H9 (cell line): ENCODE results near the gene CELA3A. TPM values are rescaled to one million over a fixed set of nuclear protein-coding genes. Genes with fewer than 3 reads are reported as not detected.

Source experiments
- DNase-seq: peaks from one replicate; pipeline ENCODE4 v3.0.0-alpha.2; 2017
- H2AFZ ChIP-seq: one replicate; pipeline ENCODE4 v1.6.1; 2013; ENCODE audit warnings: mild to moderate bottlenecking, low read length, control low read depth, moderate library complexity
- H2AK5ac ChIP-seq: 2 replicates; pipeline ENCODE4 v1.6.1; 2013; ENCODE audit warnings: low read length, control low read depth, mixed read lengths; ENCODE audit not compliant: insufficient read length
- H2BK120ac ChIP-seq: one replicate; pipeline ENCODE4 v1.6.1; 2013; ENCODE audit warnings: low read depth, mild to moderate bottlenecking, low read length, control low read depth, inconsistent platforms; ENCODE audit not compliant: poor library complexity, severe bottlenecking
- H2BK12ac ChIP-seq: 2 replicates; pipeline ENCODE4 v1.6.1; 2013; ENCODE audit warnings: low read length, control low read depth, mixed read lengths, low read depth; ENCODE audit not compliant: insufficient read length
- H2BK15ac ChIP-seq: 2 replicates; pipeline ENCODE4 v1.6.1; 2013; ENCODE audit warnings: low read depth, low read length, control low read depth
- H2BK20ac ChIP-seq: one replicate; pipeline ENCODE4 v1.6.1; 2013; ENCODE audit warnings: low read depth, mild to moderate bottlenecking, low read length, control low read depth, inconsistent platforms; ENCODE audit not compliant: poor library complexity, severe bottlenecking
- H2BK5ac ChIP-seq: 2 replicates; pipeline ENCODE4 v1.6.1; 2013; ENCODE audit warnings: low read length, control low read depth, mixed read lengths; ENCODE audit not compliant: insufficient read length
- H3K14ac ChIP-seq: 2 replicates; pipeline ENCODE4 v1.6.1; 2013; ENCODE audit warnings: low read length, control low read depth; ENCODE audit not compliant: insufficient read depth
- H3K18ac ChIP-seq: 2 replicates; pipeline ENCODE4 v1.6.1; 2013; ENCODE audit warnings: low read depth, mild to moderate bottlenecking, mixed read lengths, low read length, control low read depth; ENCODE audit not compliant: insufficient read length
- H3K23ac ChIP-seq: 2 replicates; pipeline ENCODE4 v1.6.1; 2013; ENCODE audit warnings: low read length, control low read depth, mixed read lengths, low read depth; ENCODE audit not compliant: insufficient read length
- H3K23me2 ChIP-seq: 2 replicates; pipeline ENCODE4 v1.6.1; 2013; ENCODE audit warnings: low read depth, mild to moderate bottlenecking, mixed read lengths, low read length, control low read depth; ENCODE audit not compliant: insufficient read length, poor library complexity, severe bottlenecking
- H3K27ac ChIP-seq: 2 replicates; pipeline ENCODE4 v1.5.1; 2013; ENCODE audit warnings: low read length, control low read depth, mixed read lengths, low read depth; ENCODE audit not compliant: insufficient read length
- H3K27me3 ChIP-seq: 2 replicates; pipeline ENCODE4 v1.6.1; 2013; ENCODE audit warnings: low read length, control low read depth, inconsistent platforms; ENCODE audit not compliant: insufficient read depth
- H3K4ac ChIP-seq: 2 replicates; pipeline ENCODE4 v1.6.1; 2013; ENCODE audit warnings: low read depth, mild to moderate bottlenecking, control low read depth, inconsistent platforms, low read length, moderate library complexity
- H3K4me1 ChIP-seq: 2 replicates; pipeline ENCODE4 v1.6.1; 2013; ENCODE audit warnings: low read length, control low read depth, inconsistent platforms; ENCODE audit not compliant: insufficient read depth
- H3K4me2 ChIP-seq: 2 replicates; pipeline ENCODE4 v1.6.1; 2013; ENCODE audit warnings: low read length, control low read depth, mixed read lengths; ENCODE audit not compliant: insufficient read length, insufficient read depth
- H3K56ac ChIP-seq: 2 replicates; pipeline ENCODE4 v1.6.1; 2013; ENCODE audit warnings: low read depth, mild to moderate bottlenecking, mixed read lengths, low read length, control low read depth; ENCODE audit not compliant: insufficient read length
- H3K79me1 ChIP-seq: 2 replicates; pipeline ENCODE4 v1.6.1; 2013; ENCODE audit warnings: low read depth, mild to moderate bottlenecking, moderate library complexity, low read length, control low read depth, inconsistent platforms; ENCODE audit not compliant: insufficient read depth, poor library complexity, severe bottlenecking
- H3K79me2 ChIP-seq: 2 replicates; pipeline ENCODE4 v1.6.1; 2013; ENCODE audit warnings: low read length, control low read depth, inconsistent platforms; ENCODE audit not compliant: insufficient read depth
- H3K9ac ChIP-seq: 2 replicates; pipeline ENCODE4 v1.6.1; 2013; ENCODE audit warnings: low read length, control low read depth, mixed read lengths; ENCODE audit not compliant: insufficient read length; ENCODE audit errors: extremely low read depth
- H3K9me3 ChIP-seq: one replicate; pipeline ENCODE4 v1.6.1; 2013; ENCODE audit warnings: low read depth, low read length, inconsistent platforms; ENCODE audit not compliant: control insufficient read depth
- H3T11ph ChIP-seq: one replicate; pipeline ENCODE4 v1.6.1; 2013; ENCODE audit warnings: mild to moderate bottlenecking, low read length, control low read depth, inconsistent platforms
- H4K20me1 ChIP-seq: one replicate; pipeline ENCODE4 v1.6.1; 2013; ENCODE audit not compliant: control insufficient read depth, insufficient read length, insufficient read depth
- H4K5ac ChIP-seq: 2 replicates; pipeline ENCODE4 v1.6.1; 2013; ENCODE audit warnings: low read depth, mild to moderate bottlenecking, mixed read lengths, low read length, control low read depth; ENCODE audit not compliant: insufficient read length
- H4K8ac ChIP-seq: replicated peaks from 2 replicates; pipeline ENCODE4 v1.6.1; 2013; ENCODE audit warnings: low read length, control low read depth, mixed read lengths, low read depth; ENCODE audit not compliant: insufficient read length
- H4K91ac ChIP-seq: 2 replicates; pipeline ENCODE4 v1.6.1; 2013; ENCODE audit warnings: low read depth, mild to moderate bottlenecking, moderate library complexity, mixed read lengths, low read length, control low read depth; ENCODE audit not compliant: insufficient read length
- H3K27ac Mint-ChIP-seq, 3 experiments: 2 replicates in 2 of 3; 3 replicates in 1 of 3; pipeline ENCODE4 v1.8.0; 2020 to 2021; ENCODE audit warnings: mixed read lengths in 3 of 3, mild to moderate bottlenecking in 1 of 3, moderate library complexity in 1 of 3
- H3K27me3 Mint-ChIP-seq: 2 replicates; pipeline ENCODE4 v1.8.0; 2021; ENCODE audit warnings: low read depth, mild to moderate bottlenecking, moderate library complexity, mixed read lengths
- H3K36me3 Mint-ChIP-seq, 3 experiments: 2 replicates in 2 of 3; 3 replicates in 1 of 3; pipeline ENCODE4 v1.8.0; 2020 to 2021; ENCODE audit warnings: low read depth in 3 of 3, mixed read lengths in 3 of 3; ENCODE audit not compliant: insufficient read depth in 1 of 3
- H3K4me1 Mint-ChIP-seq, 2 experiments: 2 replicates each; pipeline ENCODE4 v1.8.0; 2020; ENCODE audit warnings: mixed read lengths in 2 of 2
- H3K4me3 Mint-ChIP-seq, 2 experiments: 2 replicates in 1 of 2; 3 replicates in 1 of 2; pipeline ENCODE4 v1.8.0; 2020 to 2021; ENCODE audit warnings: mild to moderate bottlenecking in 2 of 2, mixed read lengths in 2 of 2, moderate library complexity in 1 of 2
- H3K9me3 Mint-ChIP-seq, 2 experiments: 2 replicates in 1 of 2; 3 replicates in 1 of 2; pipeline ENCODE4 v1.8.0; 2020; ENCODE audit warnings: mild to moderate bottlenecking in 2 of 2, mixed read lengths in 2 of 2, moderate library complexity in 1 of 2
- WGBS: extraction: QIAGEN DNeasy Blood & Tissue Kit; methylation state at CpG from one replicate; pipeline ENCODE4 v1.1.7; 2013; ENCODE audit warnings: missing lambda C conversion rate, low lambda C conversion rate, mixed read lengths; ENCODE audit not compliant: insufficient read length; ENCODE audit errors: extremely low coverage; 5-methylcytosine and 5-hydroxymethylcytosine counted together
- long read RNA-seq: library from polyadenylated mRNA; unstranded; transcript quantifications from one replicate; pipeline ENCODE4 v2.0.0, GENCODE V29; 2020
- total RNA-seq: library from RNA; stranded (reverse); gene quantifications from 2 replicates; pipeline ENCODE4 v1.2.1, GENCODE V29; 2021
- TF ChIP-seq, protein P1 (sequence below): fragments of 200-600 bp; sonication (generic); conservative IDR thresholded peaks from 3 replicates; pipeline ENCODE4 v1.8.0; 2021; ENCODE audit warnings: antibody characterized with exemption, mild to moderate bottlenecking

Gene CELA3A, protein sequence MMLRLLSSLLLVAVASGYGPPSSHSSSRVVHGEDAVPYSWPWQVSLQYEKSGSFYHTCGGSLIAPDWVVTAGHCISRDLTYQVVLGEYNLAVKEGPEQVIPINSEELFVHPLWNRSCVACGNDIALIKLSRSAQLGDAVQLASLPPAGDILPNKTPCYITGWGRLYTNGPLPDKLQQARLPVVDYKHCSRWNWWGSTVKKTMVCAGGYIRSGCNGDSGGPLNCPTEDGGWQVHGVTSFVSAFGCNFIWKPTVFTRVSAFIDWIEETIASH
- total RNA-seq, result not detected in 2 replicates
- long read RNA-seq, result 0 reads

DNA sequence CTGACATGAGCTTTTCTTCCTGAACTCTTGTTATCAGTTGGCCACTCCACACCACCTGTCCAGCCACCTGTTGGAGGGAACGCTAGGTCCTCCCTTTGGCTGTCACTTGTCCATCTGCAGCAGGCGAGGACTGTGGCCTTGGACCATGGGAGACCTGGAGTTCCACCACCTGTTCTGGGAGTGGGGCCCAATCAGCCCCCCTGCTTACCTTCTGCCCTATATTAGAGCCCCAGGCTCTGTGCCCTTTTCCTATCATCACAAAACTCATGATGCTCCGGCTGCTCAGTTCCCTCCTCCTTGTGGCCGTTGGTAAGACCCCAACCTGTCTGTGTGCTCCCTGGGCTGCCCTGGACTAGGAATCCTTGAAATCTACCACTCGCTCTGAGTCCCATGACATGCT, at the start of gene CELA3A:
Gene CELA3A, plus strand, starts transcription at position 249 of the 400 bp plus-strand sequence. Its CDS starts 18 bp downstream, at position 267.
- no peak within 1 kb of the TSS for H2AK5ac ChIP-seq
- no peak within 1 kb of the TSS for H3K4me3 Mint-ChIP-seq
- no peak within 1 kb of the TSS for H3T11ph ChIP-seq

More for the DNA sequence above, at the start of gene CELA3A:
- H3K27ac ChIP-seq, result no peak within 1 kb of the TSS
- H3K18ac ChIP-seq, result no peak within 1 kb of the TSS
- H3K23ac ChIP-seq, result no peak within 1 kb of the TSS
- TF ChIP-seq, protein P1, sequence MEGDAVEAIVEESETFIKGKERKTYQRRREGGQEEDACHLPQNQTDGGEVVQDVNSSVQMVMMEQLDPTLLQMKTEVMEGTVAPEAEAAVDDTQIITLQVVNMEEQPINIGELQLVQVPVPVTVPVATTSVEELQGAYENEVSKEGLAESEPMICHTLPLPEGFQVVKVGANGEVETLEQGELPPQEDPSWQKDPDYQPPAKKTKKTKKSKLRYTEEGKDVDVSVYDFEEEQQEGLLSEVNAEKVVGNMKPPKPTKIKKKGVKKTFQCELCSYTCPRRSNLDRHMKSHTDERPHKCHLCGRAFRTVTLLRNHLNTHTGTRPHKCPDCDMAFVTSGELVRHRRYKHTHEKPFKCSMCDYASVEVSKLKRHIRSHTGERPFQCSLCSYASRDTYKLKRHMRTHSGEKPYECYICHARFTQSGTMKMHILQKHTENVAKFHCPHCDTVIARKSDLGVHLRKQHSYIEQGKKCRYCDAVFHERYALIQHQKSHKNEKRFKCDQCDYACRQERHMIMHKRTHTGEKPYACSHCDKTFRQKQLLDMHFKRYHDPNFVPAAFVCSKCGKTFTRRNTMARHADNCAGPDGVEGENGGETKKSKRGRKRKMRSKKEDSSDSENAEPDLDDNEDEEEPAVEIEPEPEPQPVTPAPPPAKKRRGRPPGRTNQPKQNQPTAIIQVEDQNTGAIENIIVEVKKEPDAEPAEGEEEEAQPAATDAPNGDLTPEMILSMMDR, result no peak
- H2BK5ac ChIP-seq, result no peak within 1 kb of the TSS
- H2AFZ ChIP-seq, result no peak within 1 kb of the TSS
- H3K23me2 ChIP-seq, result no peaks in the 10 kb centered on the region
- H3K4me2 ChIP-seq, result no peak within 1 kb of the TSS
- H3K9me3 ChIP-seq, result no peaks in the 10 kb centered on the region
- H4K20me1 ChIP-seq, result no peaks in the 10 kb centered on the region
- Mint-ChIP-seq H3K36me3 (no peaks in the 10 kb centered on the region), H3K9me3 (no peaks in the 10 kb centered on the region), H3K4me1 (peaks cover 16% of the 10 kb centered on the region in 2 experiments), H3K27ac (peak within 1 kb of the TSS in 2 of 3 experiments; percentile 13 to 71; a peak in 5 of 7 replicates), H3K27me3 (no peaks in the 10 kb centered on the region)
- H2BK15ac ChIP-seq, result no peak within 1 kb of the TSS
- no peak within 1 kb of the TSS for H2BK20ac ChIP-seq
- no peak within 1 kb of the TSS for H3K56ac ChIP-seq
- no peak within 1 kb of the TSS for H4K91ac ChIP-seq
- DNase-seq, result no peak
- no CpG with 5 or more reads among the region's 5 CpGs for WGBS
- H2BK120ac ChIP-seq, result no peak within 1 kb of the TSS
- no peaks in the 10 kb centered on the region for H3K79me1 ChIP-seq
- H2BK12ac ChIP-seq, result no peak within 1 kb of the TSS
- no peak within 1 kb of the TSS for H3K9ac ChIP-seq
- H3K4ac ChIP-seq, result no peak within 1 kb of the TSS
- no peak within 1 kb of the TSS for H4K8ac ChIP-seq
- no peak within 1 kb of the TSS for H3K14ac ChIP-seq
- H3K4me1 ChIP-seq, result no peaks in the 10 kb centered on the region
- H4K5ac ChIP-seq, result no peak within 1 kb of the TSS
- H3K27me3 ChIP-seq, result no peaks in the 10 kb centered on the region
- no peaks in the 10 kb centered on the region for H3K79me2 ChIP-seq
